Bronchial smooth muscle cell (primary cell): ENCODE data around the gene SYT10. TPM values are rescaled to one million over a fixed set of nuclear protein-coding genes. Genes with fewer than 3 reads are reported as not detected.

ENCODE experiments used
- total RNA-seq: library from RNA; depleted of rRNA; stranded (reverse); fragments of >200 nt; gene quantifications from 2 replicates; pipeline ENCODE4 v1.2.1, GENCODE V29; 2014

Gene SYT10
- total RNA-seq, result not detected in 2 replicates

GRCh38 chr12:33439587-33440011 is at the start of gene SYT10:
TSS of gene SYT10 (minus strand) at chr12:33439819. CDS start at chr12:33439522, 297 bp downstream.

